ENCODE results near the gene ACSL1.

ACSL1 gene

GRCh38 chr4:184810720-184811119 is 15.0 kb downstream of the ACSL1 start:
- DNase-seq, result no peak

GRCh38 chr4:184808713-184809050 is 17.1 kb downstream of the ACSL1 start:
- no peak for DNase-seq

DNA sequence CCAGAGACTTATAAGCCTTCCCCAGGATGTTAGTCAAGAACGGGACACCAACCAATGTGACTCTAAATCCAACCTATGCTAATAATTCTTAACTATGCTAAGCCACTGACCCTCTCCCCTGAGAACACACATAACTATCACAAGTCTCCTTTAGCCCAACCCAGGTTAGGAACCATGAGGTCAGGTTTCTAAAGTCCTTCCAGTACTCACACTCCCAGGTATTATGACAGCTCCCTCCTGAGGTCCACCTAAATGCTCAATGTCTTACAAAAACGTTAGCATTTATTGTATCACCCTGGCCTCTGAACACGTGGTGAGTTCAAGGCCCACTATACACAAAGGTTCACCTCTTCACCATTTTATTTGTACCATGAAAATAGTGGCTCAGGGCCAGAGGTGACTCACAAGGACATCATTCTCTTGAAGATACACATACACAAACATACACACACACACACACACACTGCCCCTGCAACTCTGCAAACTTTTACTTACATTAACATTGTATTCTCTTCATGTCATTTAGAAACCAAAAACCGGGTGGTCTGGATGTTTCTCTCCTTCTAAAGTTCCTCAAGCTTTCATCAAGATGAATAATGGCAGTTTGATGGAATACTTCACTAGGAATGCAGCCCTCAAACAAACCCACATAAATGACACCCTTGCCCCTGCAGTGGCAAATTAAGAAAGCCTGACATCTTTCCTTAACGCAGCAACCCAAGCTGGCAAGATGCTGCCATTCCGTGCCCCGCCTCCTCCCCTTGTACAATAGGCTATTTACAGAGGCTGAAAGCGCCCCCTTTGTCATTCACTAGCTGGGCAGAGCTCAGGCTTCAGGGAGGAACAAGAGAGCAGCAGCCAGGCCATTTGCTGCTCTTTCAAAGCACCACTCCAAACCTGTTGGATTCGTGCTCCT is 17.7 kb downstream of the ACSL1 start:
- no peak for DNase-seq

DNA sequence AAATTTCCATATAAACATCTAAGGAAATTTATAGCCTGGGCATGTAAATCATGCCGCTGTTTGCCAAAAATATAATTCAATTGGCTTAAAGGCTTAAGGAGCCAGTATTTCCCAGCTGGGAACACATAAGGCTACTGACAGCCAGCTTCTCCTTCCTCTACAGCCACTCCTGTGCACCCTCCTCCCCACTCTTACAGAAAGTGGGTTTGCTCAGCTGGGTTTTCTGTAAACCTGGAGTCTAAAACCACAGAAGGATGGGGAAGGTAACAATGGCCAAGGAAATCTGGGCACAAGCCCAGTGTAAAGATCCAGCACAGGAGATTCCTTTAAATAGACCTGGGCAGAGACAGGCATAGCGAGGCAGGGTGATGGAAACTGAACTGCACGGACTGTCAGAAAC is 18.5 kb downstream of the ACSL1 start:
- DNase-seq, result no peak

DNA sequence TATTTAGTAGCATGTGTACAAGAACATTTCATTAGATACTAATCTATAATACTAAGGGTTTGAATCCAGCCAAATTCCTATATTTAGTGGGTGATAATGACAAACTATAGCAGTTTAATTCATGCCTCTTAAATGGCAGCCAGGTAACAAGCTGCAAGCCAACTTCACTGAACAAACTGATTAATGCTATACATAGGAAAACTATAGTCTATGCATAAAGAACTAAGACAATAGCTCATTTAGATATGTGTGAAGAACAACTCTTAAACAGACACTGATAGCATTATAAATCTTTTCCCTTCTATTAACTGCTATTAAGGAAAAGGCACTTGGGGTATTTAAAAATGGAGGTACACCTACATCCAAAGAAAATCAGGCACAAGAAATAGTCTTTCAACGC is 19.1 kb downstream of the ACSL1 start:
- DNase-seq, result no peak

DNA sequence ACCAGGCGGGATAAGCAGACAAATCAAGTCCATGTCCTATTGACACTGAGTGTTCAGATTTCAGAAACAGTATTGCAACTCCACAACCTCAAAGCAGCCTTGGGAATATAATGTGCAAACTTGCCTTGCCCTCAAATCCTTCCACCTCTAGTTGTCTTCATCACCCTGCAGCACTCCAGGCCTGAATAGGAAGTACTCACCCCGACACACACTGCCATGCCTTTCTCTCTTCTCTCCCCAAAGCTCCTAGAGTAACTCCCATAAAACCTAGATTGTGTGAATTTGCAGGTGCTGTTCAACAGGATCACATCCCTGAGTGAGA is 19.6 kb downstream of the ACSL1 start:
- DNase-seq, result no peak

DNA sequence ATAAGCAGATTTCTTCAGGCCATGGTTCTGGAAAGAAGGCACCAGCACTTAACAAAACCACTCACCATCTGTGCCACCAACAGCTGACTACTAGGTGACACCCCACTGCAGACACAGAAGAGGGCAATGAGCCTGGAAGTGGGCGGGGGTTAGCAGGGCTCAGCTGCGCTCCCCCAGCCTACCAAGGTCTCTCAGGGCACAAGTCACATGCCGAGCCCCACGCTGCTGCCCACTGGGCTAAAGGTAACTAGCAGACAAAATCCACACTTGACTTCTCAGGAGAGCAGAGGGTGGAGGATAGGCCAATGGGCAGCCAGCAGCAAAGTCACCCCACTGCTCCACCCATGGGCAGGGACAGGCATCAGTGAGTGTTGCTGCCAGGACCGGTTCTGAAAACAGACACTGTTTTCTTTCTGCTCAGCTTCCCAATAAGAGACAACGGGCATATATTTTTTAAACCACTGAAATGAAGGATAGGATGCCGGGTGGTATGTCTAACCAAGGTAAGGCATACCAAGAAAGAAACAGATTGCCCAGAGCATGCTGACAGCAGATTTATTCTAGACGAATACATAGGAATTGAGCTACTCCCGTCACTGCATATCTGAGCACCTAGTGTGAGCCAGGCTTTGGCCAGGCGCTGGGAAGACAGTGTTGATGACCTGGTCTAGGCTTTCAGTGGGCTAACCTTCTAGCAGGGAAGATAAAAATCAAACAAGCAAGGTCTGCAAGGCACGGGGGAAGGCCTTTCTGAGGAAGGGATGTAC is 20.1 kb downstream of the ACSL1 start:
- DNase-seq, result no peak

GRCh38 chr4:184804621-184805020 is 21.1 kb downstream of the ACSL1 start:
- no peak for DNase-seq

- DNase-seq, result no peak
Measured at GRCh38 chr4:184803874-184804273, 21.9 kb downstream of the ACSL1 start.

GRCh38 chr4:184803133-184803532 is 22.6 kb downstream of the ACSL1 start:
- DNase-seq, result no peak

GRCh38 chr4:184802697-184803015 is 23.1 kb downstream of the ACSL1 start:
- no peak for DNase-seq

DNA sequence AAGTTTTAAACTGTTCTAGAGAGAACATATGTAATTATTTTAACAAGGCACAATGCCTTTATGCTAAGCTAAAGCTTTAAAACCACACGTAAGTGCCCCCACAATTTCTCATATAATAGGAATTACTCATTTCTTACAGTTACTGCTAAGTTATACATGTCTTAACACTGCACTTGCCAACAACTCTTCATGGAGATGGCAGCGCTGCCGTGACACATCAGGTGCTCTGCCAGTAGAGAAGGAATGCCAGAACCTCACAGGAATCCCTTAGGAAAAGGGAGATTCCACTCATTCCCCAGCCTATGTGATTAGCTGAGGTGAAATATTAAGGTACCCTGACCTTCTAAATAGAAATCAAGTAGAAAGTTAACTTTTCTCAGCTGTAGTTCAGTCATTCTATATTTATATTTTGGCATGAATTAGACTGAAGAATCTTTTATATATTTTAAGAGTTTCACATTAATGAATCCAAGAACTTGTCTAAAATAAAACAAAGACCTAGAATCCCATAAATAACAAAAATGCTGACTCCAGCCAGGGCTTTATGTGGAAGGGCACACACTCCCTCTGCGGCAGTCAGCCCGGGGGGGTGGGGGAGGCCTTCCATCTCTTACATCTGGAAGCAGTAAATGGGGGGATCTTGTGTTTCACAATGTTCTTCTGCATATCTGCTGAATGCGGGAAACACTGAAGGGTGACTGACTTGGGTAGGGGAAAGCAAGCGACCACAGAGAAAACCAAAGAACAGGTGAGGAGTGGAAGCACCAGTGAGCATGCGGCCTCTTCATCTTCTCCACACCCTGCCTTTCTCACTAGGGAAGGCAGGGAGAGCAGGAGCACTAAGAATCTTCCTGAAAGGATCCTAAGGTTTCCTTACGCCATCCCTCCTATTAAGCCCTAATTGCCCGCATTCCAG is 23.7 kb downstream of the ACSL1 start:
- DNase-seq, result no peak

GRCh38 chr4:184798504-184798903 is 27.3 kb downstream of the ACSL1 start:
- no peak for DNase-seq

GRCh38 chr4:184796906-184797305 is 28.9 kb downstream of the ACSL1 start:
- no peak for DNase-seq

DNA sequence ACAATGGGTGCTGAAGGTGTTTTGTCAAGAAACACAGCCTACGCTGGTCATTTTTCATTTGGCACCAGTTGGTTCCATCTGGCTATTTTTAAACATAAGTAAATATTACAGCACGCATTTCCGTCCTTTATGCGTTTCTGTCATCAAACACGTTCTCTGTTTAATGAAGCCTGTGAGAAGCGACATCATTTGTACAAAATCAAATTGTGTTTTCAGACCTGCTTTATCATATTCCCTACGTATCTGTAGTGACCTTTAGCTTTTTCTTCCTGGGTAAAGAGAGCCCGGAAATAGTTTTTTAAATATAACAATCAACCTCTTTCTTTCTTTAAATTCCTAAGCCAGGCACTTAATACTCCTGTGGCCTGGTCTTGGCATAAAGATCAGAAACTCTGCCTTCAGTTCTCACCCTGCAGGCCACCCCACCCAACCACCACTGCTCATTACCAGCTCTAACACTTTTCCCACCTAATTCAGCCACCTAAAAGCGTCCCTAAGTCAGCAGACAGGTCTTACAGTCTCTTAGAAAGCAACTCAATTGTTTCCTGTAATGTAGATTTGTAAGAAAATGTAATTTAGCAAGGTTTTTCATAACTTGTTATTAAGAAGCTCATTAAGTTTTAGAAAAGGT is 30.4 kb downstream of the ACSL1 start:
- no peak for DNase-seq

DNA sequence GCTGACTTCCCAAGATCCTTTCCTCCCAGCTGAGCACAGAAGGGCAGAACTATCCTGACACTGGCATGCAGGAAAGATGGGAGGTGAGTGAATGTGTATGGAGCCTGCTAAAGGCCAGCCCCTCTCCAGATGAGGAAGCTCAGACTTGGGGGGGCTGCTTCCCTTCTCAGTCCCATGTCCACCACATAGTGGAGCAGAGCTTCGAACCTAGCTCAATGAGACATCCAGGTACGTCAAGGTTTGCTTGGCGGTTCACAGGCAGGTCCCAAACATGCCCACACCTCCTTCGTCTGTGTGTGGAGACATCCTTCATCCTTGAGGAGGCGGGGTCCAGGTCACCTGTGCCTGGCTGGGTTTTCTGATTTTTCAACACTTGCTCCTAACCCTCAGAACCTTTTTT is 31.3 kb downstream of the ACSL1 start:
- DNase-seq, result no peak

DNA sequence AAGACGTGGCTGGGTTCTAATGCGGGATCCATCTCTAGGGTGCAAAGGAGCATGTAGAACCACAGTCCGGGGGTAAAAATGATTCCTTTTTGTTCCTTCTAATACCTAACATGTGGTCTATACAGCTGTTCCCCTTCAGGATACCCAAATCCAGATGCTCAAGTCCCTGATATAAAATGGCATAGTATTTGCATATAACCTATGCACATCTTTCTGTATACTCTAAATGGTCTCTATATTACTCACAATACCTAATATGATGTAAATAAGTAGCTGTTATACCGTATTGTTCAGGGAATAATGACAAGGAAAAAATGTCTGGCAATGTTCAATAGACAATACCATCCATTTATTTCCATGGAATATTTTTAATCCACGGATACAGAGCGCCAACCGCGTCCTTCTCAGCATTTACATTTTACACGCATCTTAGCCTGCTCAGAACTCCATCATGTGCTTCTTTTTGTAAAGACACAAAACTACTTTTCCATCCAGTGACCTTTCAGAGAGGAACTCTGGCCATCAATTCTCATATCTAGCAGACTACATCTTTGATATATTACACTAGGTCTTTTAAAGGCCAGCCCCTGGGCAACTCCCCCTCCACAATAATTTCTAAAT is 31.9 kb downstream of the ACSL1 start:
- no peak for DNase-seq

GRCh38 chr4:184792950-184793555 is 32.7 kb downstream of the ACSL1 start:
- peak; percentile 66 for DNase-seq

GRCh38 chr4:184792334-184792733 is 33.4 kb downstream of the ACSL1 start:
- no peak for DNase-seq

DNA sequence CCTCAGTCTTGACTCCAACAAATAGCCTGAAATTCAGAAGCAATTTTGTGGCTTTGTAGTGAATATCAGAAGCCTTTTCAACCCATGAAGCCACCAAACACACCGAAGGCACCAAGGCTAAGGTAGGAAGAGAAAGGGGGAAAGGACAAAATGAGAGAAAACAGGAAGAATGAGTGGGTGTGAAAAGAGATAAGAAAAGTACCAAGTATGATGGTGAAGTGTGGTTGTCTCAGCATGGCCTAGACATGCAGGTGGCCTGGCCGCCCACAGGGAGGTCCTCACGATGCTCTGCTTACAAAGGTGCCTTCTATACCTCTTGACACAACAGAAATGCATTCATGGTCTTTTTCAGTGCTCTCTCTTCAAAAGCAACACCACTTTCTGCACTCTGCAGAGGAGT is 34.9 kb downstream of the ACSL1 start:
- no peak for DNase-seq

DNA sequence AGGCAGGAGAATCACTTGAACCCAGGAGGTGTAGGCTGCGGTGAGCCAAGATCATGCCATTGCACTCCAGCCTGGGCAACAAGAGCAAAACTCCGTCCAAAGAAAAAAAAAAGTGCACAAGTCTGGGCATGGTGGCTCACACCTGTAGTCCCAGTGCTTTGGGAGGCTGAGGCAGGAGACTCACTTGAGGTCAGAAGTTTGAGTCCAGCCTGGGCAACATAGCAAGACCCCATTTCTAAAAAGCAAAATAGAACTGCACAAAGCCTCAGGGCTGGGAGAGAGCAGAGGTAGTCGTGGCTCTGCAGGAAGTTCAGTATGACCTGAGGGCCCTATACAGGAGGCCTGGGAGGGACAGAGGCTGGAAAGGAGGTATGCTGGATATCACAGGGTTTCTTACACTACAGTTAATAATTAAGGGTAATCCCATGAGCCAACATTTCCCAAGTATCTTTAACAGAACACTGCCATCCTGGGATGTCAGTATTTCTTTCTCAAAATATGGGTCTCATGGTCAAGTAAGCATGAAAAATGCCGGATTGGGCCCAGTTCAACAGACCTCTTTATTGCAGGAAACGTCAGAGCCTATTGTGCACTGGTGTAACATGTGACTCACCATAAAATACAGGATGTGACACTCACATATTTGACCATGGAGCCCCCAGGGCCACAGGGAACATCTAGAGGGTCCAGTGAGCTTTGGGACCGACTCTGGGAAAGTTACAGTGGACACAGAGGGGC is 37.8 kb downstream of the ACSL1 start:
- DNase-seq, result no peak

Data from activated CD4-positive, alpha-beta T cell treated with anti-CD3 and anti-CD28 coated beads, Interleukin-2, Interleukin-6, amounts not matched to agents 100 ng/mL and 50 ng/mL, durations not matched to agents 16 hours and 8 hours (primary cell).